Common myeloid progenitor, CD34-positive (primary cell): ENCODE data around the gene PXYLP1.

Source experiments
- CTCF ChIA-PET: fragments of 350-600 bp; sonication (Branson Sonifier 250); formaldehyde crosslinking; loops from one replicate; lab custom pipeline; 2021; ENCODE audit warnings: antibody characterized with exemption; lab: Charles Lee
- POLR2A ChIA-PET: fragments of 350-600 bp; sonication (Branson Sonifier 250); formaldehyde crosslinking; loops from one replicate; lab custom pipeline; 2021; ENCODE audit warnings: antibody characterized with exemption; lab: Charles Lee
- DNase-seq, 3 donors: peaks; one replicate each; pipeline versions ENCODE4 v3.0.0 to v3.0.0-alpha.2; 2013
- H3K27ac ChIP-seq, 2 experiments: 1 replicate in 1 of 2; 2 replicates in 1 of 2; pipeline ENCODE4 v1.7.0; 2013; ENCODE audit warnings: inconsistent platforms in 2 of 2, low read length in 2 of 2, mild to moderate bottlenecking in 2 of 2, low read depth in 1 of 2, moderate library complexity in 1 of 2; ENCODE audit not compliant: severe bottlenecking in 2 of 2, insufficient read depth in 1 of 2, poor library complexity in 1 of 2
- H3K27me3 ChIP-seq, 5 experiments: replicated peaks in 2 of 5; 1 replicate in 3 of 5; 2 replicates in 2 of 5; pipeline versions ENCODE4 v1.6.1 to v1.7.0; 2013; ENCODE audit warnings: low read length in 4 of 5, mild to moderate bottlenecking in 2 of 5, moderate library complexity in 2 of 5, inconsistent platforms in 1 of 5; ENCODE audit not compliant: insufficient read depth in 5 of 5, control insufficient read depth in 4 of 5
- H3K36me3 ChIP-seq, 4 experiments: 1 replicate in 2 of 4; 2 replicates in 2 of 4; pipeline versions ENCODE4 v1.6.1 to v1.7.0; 2013; ENCODE audit warnings: low read length in 3 of 4, control low read depth in 1 of 4, mild to moderate bottlenecking in 1 of 4; ENCODE audit not compliant: control insufficient read depth in 4 of 4, insufficient read depth in 4 of 4
- H3K4me1 ChIP-seq, 4 experiments: 1 replicate in 3 of 4; 2 replicates in 1 of 4; pipeline versions ENCODE4 v1.6.1 to v1.7.1; 2013; ENCODE audit warnings: low read length in 3 of 4, mild to moderate bottlenecking in 3 of 4, control low read depth in 1 of 4, inconsistent platforms in 1 of 4, moderate library complexity in 1 of 4; ENCODE audit not compliant: control insufficient read depth in 4 of 4, insufficient read depth in 4 of 4; ENCODE audit errors: control extremely low read depth in 1 of 4
- H3K4me3 ChIP-seq, 7 experiments: 1 replicate in 4 of 7; 2 replicates in 3 of 7; pipeline versions ENCODE4 v1.5.1 to v1.7.0; 2013; ENCODE audit warnings: mild to moderate bottlenecking in 7 of 7, low read length in 6 of 7, moderate library complexity in 6 of 7, inconsistent platforms in 2 of 7, low read depth in 2 of 7, control low read depth in 1 of 7; ENCODE audit not compliant: insufficient read depth in 4 of 7, control insufficient read depth in 1 of 7; ENCODE audit errors: extremely low read depth in 1 of 7
- H3K9me3 ChIP-seq, 5 experiments: 1 replicate in 4 of 5; 2 replicates in 1 of 5; pipeline versions ENCODE4 v1.6.1 to v1.7.1; 2013; ENCODE audit warnings: low read length in 4 of 5, mild to moderate bottlenecking in 2 of 5, inconsistent platforms in 1 of 5, low read depth in 1 of 5, moderate library complexity in 1 of 5; ENCODE audit not compliant: control insufficient read depth in 4 of 5, insufficient read depth in 2 of 5; ENCODE audit errors: control extremely low read depth in 1 of 5
- WGBS: methylation state at CpG from one replicate; pipeline ENCODE4 v1.1.5; 2013; ENCODE audit not compliant: insufficient coverage; 5-methylcytosine and 5-hydroxymethylcytosine counted together

The PXYLP1 gene

DNA sequence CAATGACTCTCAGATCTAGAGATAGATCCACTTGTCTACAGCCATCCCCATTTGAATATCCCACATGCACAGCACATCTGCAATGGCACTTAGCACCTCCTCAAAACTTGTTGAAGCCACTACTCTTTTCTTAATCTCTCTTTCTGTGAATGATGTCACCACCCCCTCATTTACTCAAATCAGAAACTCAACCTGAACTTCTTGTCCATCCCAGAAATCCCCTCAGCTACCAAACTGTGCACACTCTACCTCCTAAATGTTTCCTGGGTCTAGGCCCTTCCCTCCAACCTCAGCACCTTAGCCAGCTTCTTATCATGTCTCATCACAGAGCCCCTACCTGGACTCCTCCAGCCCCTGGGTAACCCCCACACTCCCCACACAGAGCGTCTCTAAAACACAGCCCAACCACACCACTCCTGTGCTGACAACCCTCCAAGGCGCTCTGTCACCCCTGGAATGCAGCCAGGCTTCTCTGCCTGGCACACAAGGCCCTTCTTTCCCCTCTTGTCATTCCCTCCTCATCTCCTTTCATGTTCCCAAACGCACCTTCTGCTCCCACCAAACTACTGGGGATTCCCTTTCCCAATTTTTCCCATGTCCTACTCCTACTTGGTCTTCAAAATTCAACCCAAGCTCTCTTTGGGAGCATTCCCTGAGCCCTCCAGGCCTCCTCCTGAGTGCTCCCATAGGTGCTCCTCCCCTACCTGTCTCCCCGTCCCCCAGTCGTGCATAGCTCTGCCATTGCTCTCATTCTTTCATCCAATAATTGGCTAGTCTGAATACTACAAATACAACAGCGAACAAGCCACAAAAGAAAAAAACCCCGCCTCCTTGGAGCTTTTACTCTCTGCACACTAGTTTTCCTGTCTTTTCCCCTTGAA, 96.9 kb downstream of the PXYLP1 start:
- H3K9me3 ChIP-seq, result no peaks in the 10 kb centered on the region
- POLR2A ChIA-PET, result no interaction called here
- no peak overlapping the region for H3K4me3 ChIP-seq
- H3K27me3 ChIP-seq, result no peaks in the 10 kb centered on the region
- no peaks in the 10 kb centered on the region for H3K36me3 ChIP-seq
- H3K27ac ChIP-seq, result no peak overlapping the region
- CTCF ChIA-PET, result no interaction called here
- WGBS, result 84% methylated on average over 6 of the region's 7 CpGs
- peaks cover 0 to 10% (median under 1%) of the 10 kb centered on the region in 4 experiments for H3K4me1 ChIP-seq
- DNase-seq, result no peak

- H3K27me3 ChIP-seq, result no peaks in the 10 kb centered on the region
- no peak overlapping the region for H3K4me3 ChIP-seq
- no peaks in the 10 kb centered on the region for H3K36me3 ChIP-seq
- ChIA-PET POLR2A (no interaction called here), CTCF (interaction anchor here (1.5 kb wide), 1 partner anchor 18 kb away, joined by 4 read pairs; no protein-coding TSS in a partner anchor)
- no peaks in the 10 kb centered on the region for H3K9me3 ChIP-seq
- H3K4me1 ChIP-seq, result peaks cover 0 to 3% (median under 1%) of the 10 kb centered on the region in 4 experiments
- H3K27ac ChIP-seq, result no peak overlapping the region
- DNase-seq, result no peak
- 100% methylated on average over 3 of the region's 3 CpGs for WGBS
These were observed 98.6 kb downstream of the PXYLP1 start for GRCh38 chr3:141330235-141330634.

GRCh38 chr3:141330718-141331376, 99.2 kb downstream of the PXYLP1 start:
- Histone ChIP-seq H3K27ac (no peak overlapping the region), H3K27me3 (no peaks in the 10 kb centered on the region), H3K36me3 (no peaks in the 10 kb centered on the region), H3K4me3 (no peak overlapping the region), H3K4me1 (peaks cover 0 to 3% (median under 1%) of the 10 kb centered on the region in 4 experiments), H3K9me3 (no peaks in the 10 kb centered on the region)
- ChIA-PET POLR2A (no interaction called here), CTCF (interaction anchor here (1.2 to 1.5 kb wide), 2 partner anchors 14 to 19 kb away, joined by 3 to 4 read pairs; no protein-coding TSS in a partner anchor)
- DNase-seq, result no peak
- WGBS, result no CpG with 5 or more reads among the region's 3 CpGs

- Histone ChIP-seq H3K27ac (peak overlapping the region in 1 of 2 experiments; percentile 28), H3K27me3 (no peaks in the 10 kb centered on the region), H3K36me3 (no peaks in the 10 kb centered on the region), H3K4me1 (no peaks in the 10 kb centered on the region), H3K9me3 (no peaks in the 10 kb centered on the region), H3K4me3 (no peak overlapping the region)
- ChIA-PET POLR2A (no interaction called here), CTCF (interaction anchor here (1.1 to 1.5 kb wide), 3 partner anchors 13 to 28 kb away, joined by 3 to 5 read pairs (median 3); no protein-coding TSS in a partner anchor)
- DNase-seq, result no peak
- 96% methylated on average over 8 of the region's 9 CpGs for WGBS
These were observed 100.0 kb downstream of the PXYLP1 start for GRCh38 chr3:141331377-141332318.

GRCh38 chr3:141332416-141332815, 100.8 kb downstream of the PXYLP1 start:
- peak overlapping the region in 1 of 2 experiments; percentile 28 for H3K27ac ChIP-seq
- no peak overlapping the region for H3K4me3 ChIP-seq
- H3K27me3 ChIP-seq, result no peaks in the 10 kb centered on the region
- no peaks in the 10 kb centered on the region for H3K9me3 ChIP-seq
- H3K36me3 ChIP-seq, result no peaks in the 10 kb centered on the region
- no peak for DNase-seq
- ChIA-PET POLR2A (no interaction called here), CTCF (interaction anchor here (1.1 to 1.5 kb wide), 3 partner anchors 13 to 27 kb away, joined by 3 to 5 read pairs (median 3); no protein-coding TSS in a partner anchor)
- 100% methylated on average over 3 of the region's 5 CpGs for WGBS
- no peaks in the 10 kb centered on the region for H3K4me1 ChIP-seq

- no peak for DNase-seq
- CTCF ChIA-PET, result interaction anchor here (0.7 to 1.5 kb wide), 5 partner anchors 10 to 120 kb away, joined by 3 to 4 read pairs (median 3); no protein-coding TSS in a partner anchor
- no peak overlapping the region for H3K27ac ChIP-seq
These were observed 102.4 kb downstream of the PXYLP1 start for GRCh38 chr3:141333836-141334626.

More at GRCh38 chr3:141333836-141334626, 102.4 kb downstream of the PXYLP1 start:
- POLR2A ChIA-PET, result no interaction called here
- Histone ChIP-seq H3K9me3 (no peaks in the 10 kb centered on the region), H3K4me1 (no peaks in the 10 kb centered on the region), H3K27me3 (no peaks in the 10 kb centered on the region), H3K36me3 (no peaks in the 10 kb centered on the region), H3K4me3 (no peak overlapping the region)
- 100% methylated on average over 2 of the region's 3 CpGs for WGBS
